ENCODE results near the gene PCDHB16. TPM values are rescaled to one million over a fixed set of nuclear protein-coding genes. Genes with fewer than 3 reads are reported as not detected.
"Not testable (repeated sequence)": the region's sequence is repeated elsewhere in the genome, so short reads cannot be mapped to it uniquely, and the experiment has no call there.

Gene PCDHB16
- total and polyA plus RNA-seq, 2 of the 4 experiments (the other 2 are of a cell fraction) = 0.18 to 0.36 TPM

- H3K27ac ChIP-seq (ENCODE audit: insufficient read depth, low read length); H4K8ac ChIP-seq (ENCODE audit: low read depth in 2 of 2, low read length in 2 of 2); POLR2A ChIA-PET (ENCODE audit: unreplicated experiment); H2AK9ac ChIP-seq (replicated peaks; ENCODE audit: low read depth, low read length, poor library complexity); DNase-seq; H3K23ac ChIP-seq (ENCODE audit: low read depth, low read length); H3K56ac ChIP-seq (ENCODE audit: extremely low read depth, insufficient read depth, low read length); H3K36me3 ChIP-seq (ENCODE audit: control insufficient read depth, insufficient read depth, low read length); CTCF ChIA-PET; H2BK120ac ChIP-seq (ENCODE audit: low read depth, low read length); H3K4me2 ChIP-seq (ENCODE audit: low read depth, low read length); H3K4ac ChIP-seq (ENCODE audit: low read depth, low read length); H4K91ac ChIP-seq (ENCODE audit: insufficient read depth, low read depth, low read length); BruUV-seq (replicated peaks); H4K20me1 ChIP-seq (ENCODE audit: insufficient read depth, low read length); H3K18ac ChIP-seq (ENCODE audit: low read depth, low read length); H3K9ac ChIP-seq (ENCODE audit: low read depth, low read length); H3K9me1 ChIP-seq (ENCODE audit: insufficient read depth, low read length); H3K14ac ChIP-seq (replicated peaks; ENCODE audit: low read depth, low read length); H2BK15ac ChIP-seq (ENCODE audit: low read depth, low read length); H2BK20ac ChIP-seq (ENCODE audit: low read depth, low read length); intact Hi-C loops (cut with micrococcal nuclease); in situ Hi-C loops (cut with MboI; ENCODE audit: low sequenced_read_pairs); H3K4me1 ChIP-seq (ENCODE audit: control insufficient read depth, insufficient read depth, low read length); H3K27me3 ChIP-seq (ENCODE audit: control insufficient read depth, insufficient read depth, low read length); H2AK5ac ChIP-seq (ENCODE audit: low read depth, low read length); H2AFZ ChIP-seq (replicated peaks; ENCODE audit: low read length, poor library complexity); H4K5ac ChIP-seq (ENCODE audit: low read depth, low read length); dilution Hi-C loops (cut with HindIII; ENCODE audit: low sequenced_read_pairs, unreplicated experiment); H2BK5ac ChIP-seq (ENCODE audit: low read depth, low read length, poor library complexity, severe bottlenecking); H3K79me1 ChIP-seq (ENCODE audit: low read depth in 1 of 2, low read length in 2 of 2): not testable (repeated sequence)
- Histone ChIP-seq H3K9me3 (ENCODE audit: control insufficient read depth, insufficient read depth, low read length) (peaks cover 23% of the 10 kb centered on the region; the same call in 1 of the 2 replicates), H3K4me3 (ENCODE audit: insufficient read depth, low read depth, low read length) (0 out of 2 replicates have a peak within 1 kb of the TSS, but pooled peaks have one; percentile 26)
- WGBS, 2 experiments (ENCODE audit: extremely low coverage in 2 of 2, insufficient read length in 1 of 2) = no CpG with 5 or more reads among the region's 18 CpGs
- ATAC-seq (ENCODE audit: low read depth) = peak; percentile 14; the same call in 1 of the 2 replicates
These were observed 4.5 kb upstream of the PCDHB16 start, which contains the start of gene PCDHB8 for GRCh38 chr5:141177577-141178191. PCDHB8 (plus strand) TSS chr5:141177790; CDS start chr5:141178035, 245 bp downstream.

- ATAC-seq (ENCODE audit: low read depth); H3K4me2 ChIP-seq (ENCODE audit: low read depth, low read length); H3K9ac ChIP-seq (ENCODE audit: low read depth, low read length); H3K56ac ChIP-seq (ENCODE audit: extremely low read depth, insufficient read depth, low read length); H3K36me3 ChIP-seq (ENCODE audit: control insufficient read depth, insufficient read depth, low read length); BruUV-seq (replicated peaks); H2AK9ac ChIP-seq (replicated peaks; ENCODE audit: low read depth, low read length, poor library complexity); dilution Hi-C loops (cut with HindIII; ENCODE audit: low sequenced_read_pairs, unreplicated experiment); H4K8ac ChIP-seq (ENCODE audit: low read depth in 2 of 2, low read length in 2 of 2); H3K4ac ChIP-seq (ENCODE audit: low read depth, low read length); H3K79me1 ChIP-seq (ENCODE audit: low read depth in 1 of 2, low read length in 2 of 2); POLR2A ChIA-PET (ENCODE audit: unreplicated experiment); H4K5ac ChIP-seq (ENCODE audit: low read depth, low read length); in situ Hi-C loops (cut with MboI; ENCODE audit: low sequenced_read_pairs); CTCF ChIA-PET; H4K91ac ChIP-seq (ENCODE audit: insufficient read depth, low read depth, low read length); DNase-seq; H3K14ac ChIP-seq (replicated peaks; ENCODE audit: low read depth, low read length); H3K27ac ChIP-seq (ENCODE audit: insufficient read depth, low read length); H3K4me3 ChIP-seq (ENCODE audit: insufficient read depth, low read depth, low read length); H2AFZ ChIP-seq (replicated peaks; ENCODE audit: low read length, poor library complexity); H3K23ac ChIP-seq (ENCODE audit: low read depth, low read length); H4K20me1 ChIP-seq (ENCODE audit: insufficient read depth, low read length); H3K9me1 ChIP-seq (ENCODE audit: insufficient read depth, low read length); intact Hi-C loops (cut with micrococcal nuclease); H3K18ac ChIP-seq (ENCODE audit: low read depth, low read length); H2BK120ac ChIP-seq (ENCODE audit: low read depth, low read length); H2AK5ac ChIP-seq (ENCODE audit: low read depth, low read length); H2BK15ac ChIP-seq (ENCODE audit: low read depth, low read length); H3K27me3 ChIP-seq (ENCODE audit: control insufficient read depth, insufficient read depth, low read length); H2BK20ac ChIP-seq (ENCODE audit: low read depth, low read length); H3K4me1 ChIP-seq (ENCODE audit: control insufficient read depth, insufficient read depth, low read length); H2BK5ac ChIP-seq (ENCODE audit: low read depth, low read length, poor library complexity, severe bottlenecking): not testable (repeated sequence)
- WGBS, 2 experiments (ENCODE audit: extremely low coverage in 2 of 2, insufficient read length in 1 of 2) = 40% methylated on average over 1 of the region's 39 CpGs; no CpG with 5 or more reads in 1 of the 2 experiments
- H3K9me3 ChIP-seq (ENCODE audit: control insufficient read depth, insufficient read depth, low read length) = peaks cover 20% of the 10 kb centered on the region; the same call in 1 of the 2 replicates
These were observed 2.8 kb upstream of the PCDHB16 start for GRCh38 chr5:141179371-141179770.

Measured in IMR-90 (cell line).